Lower lobe of right lung (tissue), 2 donors: ENCODE results near the gene C1orf141. TPM values are rescaled to one million over a fixed set of nuclear protein-coding genes. Genes with fewer than 3 reads are reported as not detected.
"Not testable (repeated sequence)": the region's sequence is repeated elsewhere in the genome, so short reads cannot be mapped to it uniquely, and the experiment has no call there.

ENCODE experiments used
- ATAC-seq, 2 donors: fragments of 200-7000 bp; cut with Tn5 transposase; one replicate each; pipeline ENCODE4 v1.9.1; 2020 to 2022; ENCODE audit warnings: mild to moderate bottlenecking in 2 of 2, moderate library complexity in 2 of 2
- DNase-seq: peaks from one replicate; pipeline ENCODE4 v3.0.0-alpha.2; 2020
- H3K27ac ChIP-seq: fragments of 200-600 bp; one replicate; pipeline ENCODE4 v1.8.0; 2022
- H3K27me3 ChIP-seq: fragments of 200-600 bp; one replicate; pipeline ENCODE4 v1.8.0; 2022; ENCODE audit warnings: low read depth
- H3K36me3 ChIP-seq: fragments of 200-600 bp; one replicate; pipeline ENCODE4 v1.8.0; 2022; ENCODE audit warnings: mild to moderate bottlenecking
- H3K4me1 ChIP-seq: fragments of 200-600 bp; one replicate; pipeline ENCODE4 v1.8.0; 2022
- H3K4me3 ChIP-seq: fragments of 200-600 bp; one replicate; pipeline ENCODE4 v1.8.0; 2022; ENCODE audit warnings: mild to moderate bottlenecking
- H3K9me3 ChIP-seq: fragments of 200-600 bp; one replicate; pipeline ENCODE4 v1.8.0; 2022
- CTCF ChIP-seq: fragments of 200-600 bp; IDR thresholded peaks from one replicate; pipeline ENCODE4 v1.8.0; 2022; ENCODE audit warnings: antibody characterized with exemption, mild to moderate bottlenecking
- intact Hi-C: fragments of 100-400 bp; cut with DNase I; formaldehyde crosslinking; loops from one replicate; pipeline ENCODE4 v1.11.0; 2022
- total RNA-seq: library from RNA; stranded (reverse); fragmentation: NEBNext Ultra II Directional; extraction: Animal tissue kit (Norgen Biotek cat#: 25700); gene quantifications from one replicate; pipeline ENCODE4 v1.2.1, GENCODE V29; 2021
- donor health status: DM: no; HTN: yes; CAD: no; lungs with severe emphysema.

C1orf141 gene
- total RNA-seq, 1 donor from 2014 or later: 2.2 TPM

GRCh38 chr1:67149179-67149770, 14.5 kb upstream of the C1orf141 start:
- intact Hi-C loops: loop anchor here (10.0 kb wide), 1 partner anchor 154 kb away; no protein-coding TSS in a partner anchor
- no peak overlapping the region for H3K27ac ChIP-seq
- H3K4me3 ChIP-seq: no peak overlapping the region
- H3K9me3 ChIP-seq: no peaks in the 10 kb centered on the region
- peak; percentile 63 for TF ChIP-seq CTCF
- DNase-seq: no peak
- no peaks in the 10 kb centered on the region for H3K27me3 ChIP-seq
- peaks cover 10% of the 10 kb centered on the region for H3K4me1 ChIP-seq
- ATAC-seq: peak; percentile 88 to 92
- H3K36me3 ChIP-seq: no peaks in the 10 kb centered on the region

GRCh38 chr1:67148516-67149178, 13.9 kb upstream of the C1orf141 start:
- peak; percentile 21 to 57 for ATAC-seq
- Histone ChIP-seq H3K27me3 (no peaks in the 10 kb centered on the region), H3K36me3 (no peaks in the 10 kb centered on the region), H3K4me1 (peaks cover 10% of the 10 kb centered on the region), H3K4me3 (no peak overlapping the region), H3K9me3 (no peaks in the 10 kb centered on the region), H3K27ac (no peak overlapping the region)
- TF ChIP-seq CTCF: no peak
- intact Hi-C loops: loop anchor here (10.0 kb wide), 1 partner anchor 154 kb away; no protein-coding TSS in a partner anchor
- no peak for DNase-seq

GRCh38 chr1:67147973-67148372, 13.2 kb upstream of the C1orf141 start:
- not testable (repeated sequence) for H3K4me1 ChIP-seq, H3K36me3 ChIP-seq, H3K9me3 ChIP-seq, H3K27ac ChIP-seq, H3K4me3 ChIP-seq, ATAC-seq, H3K27me3 ChIP-seq, DNase-seq
- intact Hi-C loops: loop anchor here (10.0 kb wide), 1 partner anchor 153 kb away; no protein-coding TSS in a partner anchor

GRCh38 chr1:67146539-67146938, 11.8 kb upstream of the C1orf141 start:
- TF ChIP-seq CTCF: no peak
- DNase-seq (no peak), ATAC-seq (no peak)
- Histone ChIP-seq H3K4me3 (no peak overlapping the region), H3K4me1 (peaks cover 10% of the 10 kb centered on the region), H3K9me3 (no peaks in the 10 kb centered on the region), H3K36me3 (no peaks in the 10 kb centered on the region), H3K27me3 (no peaks in the 10 kb centered on the region), H3K27ac (no peak overlapping the region)
- intact Hi-C loops: loop anchor here (10.0 kb wide), 1 partner anchor 152 kb away; no protein-coding TSS in a partner anchor

- intact Hi-C loops: loop anchor here (10.0 kb wide), 1 partner anchor 151 kb away; no protein-coding TSS in a partner anchor
- Histone ChIP-seq H3K36me3 (no peaks in the 10 kb centered on the region), H3K27me3 (no peaks in the 10 kb centered on the region), H3K4me3 (no peak overlapping the region), H3K27ac (no peak overlapping the region), H3K4me1 (peaks cover 10% of the 10 kb centered on the region), H3K9me3 (no peaks in the 10 kb centered on the region)
- no peak for ATAC-seq
- no peak for DNase-seq
- no peak for TF ChIP-seq CTCF
These were observed 11.3 kb upstream of the C1orf141 start for GRCh38 chr1:67146101-67146500.

GRCh38 chr1:67144696-67145095, 9.9 kb upstream of the C1orf141 start:
- H3K4me1 ChIP-seq: peaks cover 10% of the 10 kb centered on the region
- H3K9me3 ChIP-seq: no peaks in the 10 kb centered on the region
- H3K4me3 ChIP-seq: no peak overlapping the region
- no peaks in the 10 kb centered on the region for H3K36me3 ChIP-seq
- no peaks in the 10 kb centered on the region for H3K27me3 ChIP-seq
- ATAC-seq: no peak
- no peak for DNase-seq
- TF ChIP-seq CTCF: peak; percentile 25
- no peak overlapping the region for H3K27ac ChIP-seq
- intact Hi-C loops: loop anchor here (10.0 kb wide), 1 partner anchor 150 kb away; no protein-coding TSS in a partner anchor
